Measurements from ENCODE around the gene NKAIN2.

NKAIN2 gene

DNA sequence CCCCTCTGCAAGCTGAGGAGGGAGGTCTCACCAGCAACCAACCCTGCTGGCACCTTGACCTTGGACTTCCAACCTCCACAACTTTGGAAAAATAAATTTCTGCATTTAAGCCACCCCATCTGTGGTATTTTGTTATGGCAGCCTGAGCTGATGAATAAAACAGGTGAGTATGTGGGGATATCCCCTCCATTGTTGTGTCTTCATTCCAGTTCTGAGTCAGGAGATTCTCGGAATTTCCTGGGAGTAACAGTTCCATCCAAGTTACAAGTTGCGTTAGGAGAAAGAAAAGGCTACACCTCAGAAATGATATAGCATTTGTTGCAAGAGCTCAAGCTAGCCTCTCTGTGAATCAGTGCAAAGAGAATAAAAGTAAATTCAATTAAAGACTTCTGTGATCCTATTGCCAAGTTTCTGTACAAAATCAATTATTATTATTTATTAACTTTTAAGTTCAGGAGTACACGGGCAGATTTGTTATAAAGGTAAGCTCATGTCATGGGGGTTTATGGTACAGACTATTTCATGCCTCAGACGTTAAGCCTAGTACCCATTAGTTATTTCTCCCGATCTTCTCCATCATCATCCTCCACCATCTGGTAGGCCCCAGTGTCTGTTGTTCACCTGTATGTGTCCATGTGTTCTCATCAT, 153.0 kb downstream of the NKAIN2 start:
- Histone ChIP-seq H4K20me1 (ENCODE audit: low read depth, low read length) (no peaks in the 10 kb centered on the region), H3K27me3 (ENCODE audit: low read length) (no peaks in the 10 kb centered on the region), H3K4me3 (ENCODE audit: insufficient read depth, low read length, poor library complexity, severe bottlenecking) (no peak overlapping the region), H3K9ac (ENCODE audit: low read length) (no peak overlapping the region), H3K27ac (ENCODE audit: low read depth, low read length) (no peak overlapping the region), H3K9me3 (ENCODE audit: insufficient read depth, low read length) (no peaks in the 10 kb centered on the region), H3K4me2 (ENCODE audit: low read depth, low read length, poor library complexity, severe bottlenecking) (no peak overlapping the region), H3K36me3 (ENCODE audit: low read length) (no peaks in the 10 kb centered on the region), H2AFZ (ENCODE audit: low read depth, low read length, severe bottlenecking) (no peak overlapping the region), H3K79me2 (ENCODE audit: insufficient read depth, low read length) (no peaks in the 10 kb centered on the region), H3K9me2 (replicated peaks; ENCODE audit: insufficient read depth, low read length) (no peaks in the 10 kb centered on the region), H3F3A (ENCODE audit: insufficient read depth) (no peaks in the 10 kb centered on the region)
- no peak for TF ChIP-seq EZH2phosphoT487 (conservative IDR thresholded peaks at IDR 0.05; ENCODE audit: low read length)
- TF ChIP-seq, protein P1, sequence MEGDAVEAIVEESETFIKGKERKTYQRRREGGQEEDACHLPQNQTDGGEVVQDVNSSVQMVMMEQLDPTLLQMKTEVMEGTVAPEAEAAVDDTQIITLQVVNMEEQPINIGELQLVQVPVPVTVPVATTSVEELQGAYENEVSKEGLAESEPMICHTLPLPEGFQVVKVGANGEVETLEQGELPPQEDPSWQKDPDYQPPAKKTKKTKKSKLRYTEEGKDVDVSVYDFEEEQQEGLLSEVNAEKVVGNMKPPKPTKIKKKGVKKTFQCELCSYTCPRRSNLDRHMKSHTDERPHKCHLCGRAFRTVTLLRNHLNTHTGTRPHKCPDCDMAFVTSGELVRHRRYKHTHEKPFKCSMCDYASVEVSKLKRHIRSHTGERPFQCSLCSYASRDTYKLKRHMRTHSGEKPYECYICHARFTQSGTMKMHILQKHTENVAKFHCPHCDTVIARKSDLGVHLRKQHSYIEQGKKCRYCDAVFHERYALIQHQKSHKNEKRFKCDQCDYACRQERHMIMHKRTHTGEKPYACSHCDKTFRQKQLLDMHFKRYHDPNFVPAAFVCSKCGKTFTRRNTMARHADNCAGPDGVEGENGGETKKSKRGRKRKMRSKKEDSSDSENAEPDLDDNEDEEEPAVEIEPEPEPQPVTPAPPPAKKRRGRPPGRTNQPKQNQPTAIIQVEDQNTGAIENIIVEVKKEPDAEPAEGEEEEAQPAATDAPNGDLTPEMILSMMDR (IDR thresholded peaks at IDR 0.05; ENCODE audit: insufficient read depth, low read length, poor library complexity, severe bottlenecking): no peak

DNA sequence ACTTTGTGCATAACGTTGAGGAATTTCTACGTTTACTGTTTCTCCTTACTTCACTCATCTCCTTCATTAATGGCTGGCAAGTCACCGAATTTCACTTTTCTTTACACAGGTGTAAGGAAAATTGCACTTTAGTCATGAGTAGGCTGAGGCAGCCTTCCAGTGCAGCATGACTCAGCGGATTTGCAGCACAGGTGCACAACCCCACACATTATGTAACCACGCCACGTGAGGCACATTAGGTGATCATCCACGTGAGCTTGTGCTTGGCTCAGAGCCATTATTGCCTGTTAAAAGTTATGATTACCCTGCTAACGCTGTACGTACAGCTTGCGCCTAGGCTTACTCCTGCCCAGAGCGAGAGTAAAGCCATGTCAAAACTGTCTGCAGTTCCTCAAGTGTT, 158.8 kb downstream of the NKAIN2 start:
- Histone ChIP-seq H3K4me3 (ENCODE audit: insufficient read depth, low read length, poor library complexity, severe bottlenecking) (no peak overlapping the region), H3K9ac (ENCODE audit: low read length) (no peak overlapping the region), H3K9me2 (replicated peaks; ENCODE audit: insufficient read depth, low read length) (no peaks in the 10 kb centered on the region), H3K4me2 (ENCODE audit: low read depth, low read length, poor library complexity, severe bottlenecking) (no peak overlapping the region), H4K20me1 (ENCODE audit: low read depth, low read length) (no peaks in the 10 kb centered on the region), H3K27me3 (ENCODE audit: low read length) (no peaks in the 10 kb centered on the region), H3F3A (ENCODE audit: insufficient read depth) (no peaks in the 10 kb centered on the region), H3K36me3 (ENCODE audit: low read length) (no peaks in the 10 kb centered on the region), H3K27ac (ENCODE audit: low read depth, low read length) (no peak overlapping the region), H2AFZ (ENCODE audit: low read depth, low read length, severe bottlenecking) (no peak overlapping the region), H3K79me2 (ENCODE audit: insufficient read depth, low read length) (no peaks in the 10 kb centered on the region), H3K9me3 (ENCODE audit: insufficient read depth, low read length) (no peaks in the 10 kb centered on the region)
- TF ChIP-seq, protein P1 (IDR thresholded peaks at IDR 0.05; ENCODE audit: insufficient read depth, low read length, poor library complexity, severe bottlenecking): no peak
- no peak for TF ChIP-seq EZH2phosphoT487 (conservative IDR thresholded peaks at IDR 0.05; ENCODE audit: low read length)

DNA sequence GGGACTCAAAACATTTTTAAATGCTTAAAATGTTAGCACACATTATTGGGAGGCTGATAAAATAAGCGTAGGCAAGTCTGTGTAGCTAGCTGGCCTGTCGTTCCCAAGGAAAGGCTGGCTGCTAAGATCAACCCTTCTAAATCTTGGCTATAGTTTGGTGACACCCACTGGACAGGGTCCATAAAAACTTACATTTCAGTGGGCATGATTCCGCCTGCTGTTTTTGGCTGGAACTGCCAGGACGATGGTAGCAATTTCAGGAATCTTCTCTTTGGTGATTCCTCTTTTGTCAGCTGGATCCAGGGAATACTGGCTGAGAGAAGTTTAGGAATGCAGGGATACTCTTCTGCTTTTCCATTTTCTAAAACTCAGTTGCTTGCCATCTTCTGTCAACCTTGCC, 162.2 kb downstream of the NKAIN2 start:
- no peaks in the 10 kb centered on the region for H3K9me2 ChIP-seq (replicated peaks; ENCODE audit: insufficient read depth, low read length)
- no peaks in the 10 kb centered on the region for H3K79me2 ChIP-seq (ENCODE audit: insufficient read depth, low read length)
- H3K9me3 ChIP-seq (ENCODE audit: insufficient read depth, low read length): no peaks in the 10 kb centered on the region
- H3F3A ChIP-seq (ENCODE audit: insufficient read depth): no peaks in the 10 kb centered on the region
- H3K9ac ChIP-seq (ENCODE audit: low read length): no peak overlapping the region
- H3K27ac ChIP-seq (ENCODE audit: low read depth, low read length): no peak overlapping the region
- no peaks in the 10 kb centered on the region for H3K27me3 ChIP-seq (ENCODE audit: low read length)
- TF ChIP-seq, protein P1 (IDR thresholded peaks at IDR 0.05; ENCODE audit: insufficient read depth, low read length, poor library complexity, severe bottlenecking): no peak
- H3K4me3 ChIP-seq (ENCODE audit: insufficient read depth, low read length, poor library complexity, severe bottlenecking): no peak overlapping the region
- H2AFZ ChIP-seq (ENCODE audit: low read depth, low read length, severe bottlenecking): no peak overlapping the region
- H3K4me2 ChIP-seq (ENCODE audit: low read depth, low read length, poor library complexity, severe bottlenecking): no peak overlapping the region
- H3K36me3 ChIP-seq (ENCODE audit: low read length): no peaks in the 10 kb centered on the region
- H4K20me1 ChIP-seq (ENCODE audit: low read depth, low read length): no peaks in the 10 kb centered on the region
